CD4-positive, alpha-beta T cell treated with Interleukin-6 at 100 ng/mL for 8 hours (primary cell): Measurements from ENCODE around the gene BORCS5.
"Not testable (repeated sequence)": the region's sequence is repeated elsewhere in the genome, so short reads cannot be mapped to it uniquely, and the experiment has no call there.

ENCODE experiments used
- DNase-seq: peaks from one replicate; pipeline ENCODE4 v3.0.0-alpha.2; 2020; ENCODE audit warnings: mixed read lengths, low spot score

The BORCS5 gene

GRCh38 chr12:12461923-12462315 lies 105.0 kb downstream of the BORCS5 start:
- no peak for DNase-seq

DNA sequence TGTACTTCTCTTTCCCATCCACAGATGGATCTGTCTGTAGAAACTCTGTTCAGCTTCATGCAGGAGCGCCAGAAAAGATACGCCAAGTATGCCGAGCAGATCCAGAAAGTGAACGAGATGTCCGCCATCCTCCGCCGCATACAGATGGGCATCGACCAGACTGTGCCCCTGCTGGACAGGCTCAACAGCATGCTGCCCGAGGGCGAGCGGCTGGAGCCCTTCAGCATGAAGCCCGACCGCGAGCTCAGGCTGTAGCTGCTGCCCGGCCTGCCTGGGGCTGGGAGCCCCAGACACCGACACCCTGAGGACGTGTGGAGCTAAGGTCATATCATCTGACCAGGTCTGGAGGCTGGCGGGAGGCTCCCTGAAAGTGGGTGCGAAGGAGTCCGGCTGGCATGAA lies 108.6 kb downstream of the BORCS5 start:
- no peak for DNase-seq

DNA sequence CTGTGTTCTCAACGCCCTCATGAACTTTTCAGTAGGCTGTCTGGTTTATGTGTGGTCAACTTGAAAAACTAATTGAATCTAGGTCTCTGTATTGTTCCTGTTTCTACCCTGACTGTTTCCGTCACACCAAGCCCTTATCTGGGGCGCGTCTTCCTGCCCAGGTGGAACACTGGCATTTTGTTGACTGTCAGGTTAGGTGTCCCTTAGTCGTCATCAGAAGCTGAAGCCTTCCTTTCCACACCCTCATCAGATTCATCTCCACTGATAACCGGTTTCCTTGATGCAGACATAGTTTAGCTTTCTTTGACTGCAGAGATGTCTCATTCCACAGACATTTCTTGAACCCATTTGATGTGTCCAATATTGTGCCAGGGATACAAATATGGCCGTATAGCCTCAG lies 109.3 kb downstream of the BORCS5 start:
- peak; percentile 84 for DNase-seq

DNA sequence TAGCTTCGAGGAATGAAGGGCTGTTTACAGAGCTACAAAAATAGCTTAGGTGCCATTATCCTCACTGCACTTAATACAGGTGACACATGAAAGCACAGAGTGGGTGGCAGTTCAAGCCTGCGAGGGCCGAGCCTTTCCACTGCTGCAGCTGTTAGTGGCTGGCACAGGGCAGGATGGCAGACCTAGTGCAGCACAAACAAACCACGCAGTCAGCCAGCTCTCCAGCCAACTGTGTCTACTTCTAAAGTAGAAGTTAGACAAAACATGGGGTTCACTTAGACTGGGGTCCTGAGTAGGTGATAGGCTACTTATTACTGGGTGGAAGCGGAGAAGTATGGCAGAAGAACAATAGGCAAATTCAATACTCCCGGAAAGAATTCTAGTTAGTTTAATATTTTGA lies 110.4 kb downstream of the BORCS5 start:
- peak; percentile 45 for DNase-seq

- DNase-seq, result peak; percentile 62
Measured at GRCh38 chr12:12467688-12468261, 110.9 kb downstream of the BORCS5 start.

- no peak for DNase-seq
Measured at GRCh38 chr12:12468575-12468974, 111.7 kb downstream of the BORCS5 start.

DNA sequence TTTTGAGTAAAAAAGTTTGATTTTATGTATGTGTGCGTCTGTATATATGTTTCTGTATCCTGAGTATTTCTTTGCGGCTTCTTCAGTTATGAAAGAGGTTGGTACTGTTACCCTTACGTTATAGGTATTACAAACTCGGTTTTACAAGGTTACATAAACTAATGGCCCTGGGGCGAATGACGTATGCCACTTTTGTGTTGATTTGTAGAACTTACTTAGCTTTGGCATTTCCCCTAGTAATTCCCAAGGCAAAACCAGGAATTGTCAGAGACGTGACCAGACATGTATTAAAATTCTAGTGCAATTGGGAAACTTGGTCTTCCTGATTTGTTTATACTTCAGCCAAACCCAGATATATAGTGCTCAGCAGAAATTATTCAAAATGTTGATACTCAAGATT lies 112.5 kb downstream of the BORCS5 start:
- no peak for DNase-seq

GRCh38 chr12:12470751-12471306 lies 114.0 kb downstream of the BORCS5 start:
- no peak for DNase-seq

- DNase-seq, result not testable (repeated sequence)
Measured at GRCh38 chr12:12471982-12472961, 115.4 kb downstream of the BORCS5 start.

- no peak for DNase-seq
Measured at GRCh38 chr12:12473223-12473622, 116.3 kb downstream of the BORCS5 start.

- DNase-seq, result no peak
Measured at GRCh38 chr12:12474471-12474928, 117.6 kb downstream of the BORCS5 start.

GRCh38 chr12:12474931-12475795 lies 118.3 kb downstream of the BORCS5 start:
- peak; percentile 81 for DNase-seq

DNA sequence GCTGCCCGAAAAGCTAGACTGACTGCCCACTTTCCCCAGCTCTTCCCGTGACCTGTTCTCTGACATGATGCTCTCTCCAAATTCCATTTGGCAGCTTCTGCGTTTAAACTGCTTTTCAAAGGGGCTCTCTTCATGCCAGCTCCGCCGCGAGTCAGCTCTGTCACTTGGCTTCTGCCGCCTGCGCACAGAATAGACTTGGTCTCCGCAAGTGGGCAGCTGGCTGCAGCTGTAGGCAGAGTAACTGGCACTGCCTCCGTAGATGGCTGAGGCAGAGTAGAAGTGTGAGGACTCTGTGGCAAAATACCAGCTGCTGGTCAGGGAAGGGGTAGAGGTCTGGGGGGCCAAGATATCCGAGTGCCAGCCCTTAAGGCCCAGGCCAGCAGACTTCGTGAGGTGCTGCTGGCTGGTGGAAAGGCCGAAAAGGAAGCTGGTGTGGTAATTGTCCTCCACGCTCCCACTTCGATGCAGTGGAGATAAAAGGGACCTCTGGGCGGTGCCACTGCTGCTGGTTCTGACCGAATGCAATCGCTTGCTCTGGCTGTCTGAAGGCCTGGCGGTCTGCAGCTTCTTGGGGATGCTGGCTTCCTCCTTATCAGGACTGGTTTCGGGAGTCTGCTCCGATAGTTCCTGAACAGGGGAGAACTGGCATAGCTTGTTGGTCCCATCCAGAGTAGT lies 120.1 kb downstream of the BORCS5 start:
- DNase-seq, result no peak

DNA sequence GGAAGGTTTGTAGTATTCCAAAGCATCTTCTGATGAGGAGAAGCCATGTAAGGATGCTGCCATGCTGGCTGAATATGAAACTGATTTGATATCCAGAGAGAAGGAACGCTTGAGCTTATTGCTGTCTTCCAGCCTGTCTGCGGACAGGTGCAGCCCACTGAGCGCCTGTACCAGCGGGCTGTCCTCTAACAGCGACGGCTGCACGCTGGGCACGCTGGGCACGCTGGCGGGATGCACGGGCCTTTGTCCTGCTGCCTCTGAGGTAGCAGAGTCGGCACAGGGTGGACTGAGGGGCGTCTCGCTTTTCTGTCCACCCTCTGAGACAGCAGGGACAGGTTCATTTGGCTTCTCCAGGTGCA lies 120.6 kb downstream of the BORCS5 start:
- DNase-seq, result no peak

DNA sequence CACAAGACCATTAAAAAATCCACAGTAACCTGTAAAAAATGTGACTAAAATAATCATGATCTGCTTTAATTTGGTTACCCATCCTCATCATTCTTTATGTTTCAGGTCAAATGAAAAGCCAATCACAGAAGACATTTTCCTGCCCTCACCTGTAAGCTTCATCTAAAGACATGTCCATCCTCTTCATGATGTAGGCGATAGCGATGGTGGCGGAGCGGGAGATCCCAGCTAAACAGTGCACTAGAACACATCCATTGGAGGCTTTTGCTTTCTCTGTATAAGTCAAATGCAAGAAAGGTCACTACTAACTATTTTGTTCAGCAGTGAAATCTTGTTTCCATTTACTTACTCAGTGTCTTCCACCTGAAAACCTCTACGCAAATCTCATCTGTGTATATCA lies 123.2 kb downstream of the BORCS5 start:
- DNase-seq, result no peak

DNA sequence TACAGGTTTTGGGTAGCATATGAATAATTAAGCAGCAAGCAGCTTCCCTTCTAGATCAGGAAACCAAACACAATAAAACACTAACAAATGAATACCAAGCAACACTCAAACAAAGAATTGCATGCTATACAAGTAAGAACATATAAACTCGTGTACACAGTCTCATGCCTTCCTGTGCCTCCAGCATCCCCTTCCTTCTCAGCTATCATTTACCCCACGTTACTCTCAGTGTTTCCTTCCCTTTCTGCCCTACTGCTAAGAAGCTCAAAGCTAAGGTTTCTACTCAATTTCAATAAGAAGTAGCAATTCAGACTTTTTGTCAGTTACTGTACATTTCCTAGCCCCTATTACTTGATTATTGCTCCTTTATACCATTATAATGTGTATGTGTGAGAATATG lies 124.8 kb downstream of the BORCS5 start:
- DNase-seq, result peak; percentile 56

GRCh38 chr12:12482150-12482761 lies 125.4 kb downstream of the BORCS5 start:
- peak; percentile 73 for DNase-seq

DNA sequence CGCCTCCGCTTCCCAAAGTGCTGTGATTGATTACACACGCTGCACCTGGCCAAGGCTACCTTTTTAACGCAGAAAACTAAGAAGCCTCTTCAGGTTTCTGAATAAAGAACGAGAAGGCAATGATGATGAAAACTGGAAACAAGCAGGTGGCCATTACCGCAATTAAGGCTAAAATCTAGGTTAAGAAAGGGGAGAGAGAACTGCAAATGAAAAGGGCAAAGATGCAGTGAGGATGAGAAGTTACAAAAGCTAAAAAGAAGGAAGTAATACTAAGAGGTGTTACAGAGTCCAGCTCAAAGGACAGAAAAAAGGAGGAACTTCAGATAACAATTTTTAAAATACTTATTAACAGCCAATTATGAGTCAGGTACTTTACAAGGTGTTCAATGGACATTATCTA lies 126.1 kb downstream of the BORCS5 start:
- no peak for DNase-seq

- DNase-seq, result no peak
Measured at GRCh38 chr12:12483438-12483837, 126.6 kb downstream of the BORCS5 start.

DNA sequence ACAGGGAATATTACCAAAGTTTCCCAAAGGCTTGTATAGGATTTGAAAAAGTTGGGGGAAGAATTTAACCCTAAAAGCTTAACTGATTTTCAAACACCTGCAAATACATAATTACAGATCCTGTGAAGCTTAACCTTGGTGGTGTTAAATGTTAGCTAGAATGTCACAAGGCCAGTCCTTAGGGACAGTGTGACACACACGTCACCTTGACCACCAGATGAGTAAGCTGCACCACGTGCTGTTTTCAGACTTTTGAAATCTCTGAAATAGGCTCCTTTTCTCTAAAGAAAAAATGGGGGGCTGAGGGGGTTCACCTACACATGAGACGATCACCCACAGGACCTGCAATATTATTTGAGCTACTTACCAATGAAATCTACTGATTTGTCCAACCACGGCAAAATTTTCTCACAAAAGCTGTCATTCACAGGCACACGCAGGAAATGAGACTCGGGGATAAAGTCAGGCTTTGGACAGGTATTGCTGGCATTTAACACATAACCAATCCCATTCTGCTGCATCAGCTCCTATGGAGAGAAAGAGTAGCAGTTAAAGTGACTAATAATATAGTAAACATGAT lies 129.9 kb downstream of the BORCS5 start:
- no peak for DNase-seq

DNA sequence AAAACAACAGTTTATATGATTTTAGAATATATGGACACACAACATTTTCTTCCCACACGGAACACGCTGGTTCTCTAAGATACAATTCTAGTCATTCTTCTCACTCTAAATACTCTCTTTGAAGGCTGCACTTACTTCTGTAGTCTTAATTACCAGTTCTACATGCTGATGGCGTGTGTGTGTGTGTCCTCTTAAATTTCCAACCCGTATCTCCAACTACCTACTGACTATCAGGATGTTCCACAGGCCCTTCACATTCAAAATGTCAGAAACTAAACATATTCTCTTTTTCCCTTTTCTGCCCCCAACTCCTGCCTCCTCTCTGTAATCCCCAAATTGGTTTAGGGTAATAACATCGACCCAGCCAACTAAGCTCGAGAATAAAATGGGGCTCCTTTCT lies 130.6 kb downstream of the BORCS5 start:
- DNase-seq, result no peak
